ENCODE results near the gene CXCR6.

Gene CXCR6

GRCh38 chr3:45967724-45968123 lies 24.5 kb downstream of the CXCR6 start:
- TF ChIP-seq CTCF (IDR thresholded peaks at IDR 0.05; ENCODE audit: extremely low read depth, insufficient read depth, missing control alignments) = no peak
- DNase-seq (ENCODE audit: low spot score) = no peak
- in situ Hi-C loops (cut with MboI; ENCODE audit: low pct_unique_long_range_greater_than_20kb, low sequenced_read_pairs, unreplicated experiment) = no loop called here

GRCh38 chr3:45968149-45968548 lies 24.9 kb downstream of the CXCR6 start:
- in situ Hi-C loops (cut with MboI; ENCODE audit: low pct_unique_long_range_greater_than_20kb, low sequenced_read_pairs, unreplicated experiment) = no loop called here
- no peak for TF ChIP-seq CTCF (IDR thresholded peaks at IDR 0.05; ENCODE audit: extremely low read depth, insufficient read depth, missing control alignments)
- DNase-seq (ENCODE audit: low spot score) = no peak

- in situ Hi-C loops (cut with MboI; ENCODE audit: low pct_unique_long_range_greater_than_20kb, low sequenced_read_pairs, unreplicated experiment) = no loop called here
- no peak for TF ChIP-seq CTCF (IDR thresholded peaks at IDR 0.05; ENCODE audit: extremely low read depth, insufficient read depth, missing control alignments)
- DNase-seq (ENCODE audit: low spot score) = no peak
These were observed 25.4 kb downstream of the CXCR6 start for GRCh38 chr3:45968706-45969105.

- TF ChIP-seq CTCF (IDR thresholded peaks at IDR 0.05; ENCODE audit: extremely low read depth, insufficient read depth, missing control alignments) = no peak
- in situ Hi-C loops (cut with MboI; ENCODE audit: low pct_unique_long_range_greater_than_20kb, low sequenced_read_pairs, unreplicated experiment) = no loop called here
- no peak for DNase-seq (ENCODE audit: low spot score)
These were observed 25.9 kb downstream of the CXCR6 start for GRCh38 chr3:45969116-45969515.

- DNase-seq (ENCODE audit: low spot score) = no peak
- in situ Hi-C loops (cut with MboI; ENCODE audit: low pct_unique_long_range_greater_than_20kb, low sequenced_read_pairs, unreplicated experiment) = no loop called here
- no peak for TF ChIP-seq CTCF (IDR thresholded peaks at IDR 0.05; ENCODE audit: extremely low read depth, insufficient read depth, missing control alignments)
These were observed 26.7 kb downstream of the CXCR6 start for GRCh38 chr3:45969953-45970352.

GRCh38 chr3:45972534-45973402 lies 29.5 kb downstream of the CXCR6 start:
- DNase-seq (ENCODE audit: low spot score) = no peak
- TF ChIP-seq CTCF (IDR thresholded peaks at IDR 0.05; ENCODE audit: extremely low read depth, insufficient read depth, missing control alignments) = no peak
- in situ Hi-C loops (cut with MboI; ENCODE audit: low pct_unique_long_range_greater_than_20kb, low sequenced_read_pairs, unreplicated experiment) = no loop called here

All from GM13977 (cell line).